ENCODE measurements around the gene PPP4R3A.
A peak's percentile ranks its signal among the peaks of the same experiment; 100 is the strongest.
"Not testable (repeated sequence)": the region's sequence is repeated elsewhere in the genome, so short reads cannot be mapped to it uniquely, and the experiment has no call there.

PPP4R3A gene

GRCh38 chr14:91510171-91511042 lies at the start of gene PPP4R3A:
Gene PPP4R3A, minus strand, starts transcription at chr14:91510310. Its CDS starts 663 bp downstream, at chr14:91509647.
- peak; percentile 93 for DNase-seq

- no peak for DNase-seq
Observed at GRCh38 chr14:91555531-91555930, 45.4 kb upstream of the PPP4R3A start.

- DNase-seq: no peak
Observed at GRCh38 chr14:91554535-91555332, 44.6 kb upstream of the PPP4R3A start.

GRCh38 chr14:91548108-91548507 lies 38.0 kb upstream of the PPP4R3A start:
- DNase-seq: no peak

GRCh38 chr14:91545946-91546716 lies 36.0 kb upstream of the PPP4R3A start:
- peak; percentile 13 for DNase-seq

GRCh38 chr14:91545204-91545603 lies 35.1 kb upstream of the PPP4R3A start:
- DNase-seq: no peak

GRCh38 chr14:91536327-91536726 lies 26.2 kb upstream of the PPP4R3A start:
- DNase-seq: no peak

GRCh38 chr14:91534059-91534458 lies 23.9 kb upstream of the PPP4R3A start:
- DNase-seq: not testable (repeated sequence)

GRCh38 chr14:91533623-91534022 lies 23.5 kb upstream of the PPP4R3A start:
- DNase-seq: no peak

GRCh38 chr14:91523972-91524371 lies 13.9 kb upstream of the PPP4R3A start:
- DNase-seq: no peak

GRCh38 chr14:91521061-91521640 lies 11.0 kb upstream of the PPP4R3A start:
- DNase-seq: no peak

- DNase-seq: no peak
Observed at GRCh38 chr14:91520138-91520537, 10.0 kb upstream of the PPP4R3A start.

- DNase-seq: no peak
Observed at GRCh38 chr14:91519239-91520036, 9.3 kb upstream of the PPP4R3A start.

- DNase-seq: no peak
Observed at GRCh38 chr14:91516663-91517388, 6.7 kb upstream of the PPP4R3A start.

- DNase-seq: no peak
Observed at GRCh38 chr14:91515979-91516378, 5.9 kb upstream of the PPP4R3A start.

- no peak for DNase-seq
Observed at GRCh38 chr14:91511043-91511383, 903 bp upstream of the PPP4R3A start.

- DNase-seq: no peak
Observed at GRCh38 chr14:91509878-91510170, 286 bp downstream of the PPP4R3A start.

- DNase-seq: no peak
Observed at GRCh38 chr14:91509083-91509877, 830 bp downstream of the PPP4R3A start.

GRCh38 chr14:91508105-91508504 lies 2.0 kb downstream of the PPP4R3A start:
- no peak for DNase-seq

GRCh38 chr14:91506226-91506625 lies 3.9 kb downstream of the PPP4R3A start:
- no peak for DNase-seq

All from DMS153 (cell line).